ENCODE results near the gene RIMKLB.

DNA sequence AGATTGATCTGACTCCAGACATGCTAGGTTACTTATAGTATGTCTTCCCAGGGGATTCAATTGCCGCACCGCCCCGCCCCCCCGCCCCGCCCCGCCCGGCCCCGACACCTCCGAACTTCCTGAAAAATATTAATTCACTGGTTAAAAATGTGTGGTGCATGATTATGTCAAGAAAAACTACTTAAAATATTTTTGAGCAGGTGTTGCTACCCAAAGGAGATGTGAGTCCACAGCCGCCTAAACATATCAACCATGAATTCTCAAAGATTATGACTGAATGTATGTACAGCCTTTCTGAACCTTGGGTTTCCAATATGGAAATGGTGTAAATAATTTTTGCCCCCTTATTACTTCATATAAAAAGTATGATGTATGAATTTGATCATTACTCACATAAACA is 2.7 kb upstream of the RIMKLB start:
- TF ChIP-seq POLR2A (IDR thresholded peaks at IDR 0.05) = no peak
- TF ChIP-seq, protein P1, sequence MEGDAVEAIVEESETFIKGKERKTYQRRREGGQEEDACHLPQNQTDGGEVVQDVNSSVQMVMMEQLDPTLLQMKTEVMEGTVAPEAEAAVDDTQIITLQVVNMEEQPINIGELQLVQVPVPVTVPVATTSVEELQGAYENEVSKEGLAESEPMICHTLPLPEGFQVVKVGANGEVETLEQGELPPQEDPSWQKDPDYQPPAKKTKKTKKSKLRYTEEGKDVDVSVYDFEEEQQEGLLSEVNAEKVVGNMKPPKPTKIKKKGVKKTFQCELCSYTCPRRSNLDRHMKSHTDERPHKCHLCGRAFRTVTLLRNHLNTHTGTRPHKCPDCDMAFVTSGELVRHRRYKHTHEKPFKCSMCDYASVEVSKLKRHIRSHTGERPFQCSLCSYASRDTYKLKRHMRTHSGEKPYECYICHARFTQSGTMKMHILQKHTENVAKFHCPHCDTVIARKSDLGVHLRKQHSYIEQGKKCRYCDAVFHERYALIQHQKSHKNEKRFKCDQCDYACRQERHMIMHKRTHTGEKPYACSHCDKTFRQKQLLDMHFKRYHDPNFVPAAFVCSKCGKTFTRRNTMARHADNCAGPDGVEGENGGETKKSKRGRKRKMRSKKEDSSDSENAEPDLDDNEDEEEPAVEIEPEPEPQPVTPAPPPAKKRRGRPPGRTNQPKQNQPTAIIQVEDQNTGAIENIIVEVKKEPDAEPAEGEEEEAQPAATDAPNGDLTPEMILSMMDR (IDR thresholded peaks at IDR 0.05) = no peak
